Gastroesophageal sphincter (tissue), 4 donors: Measurements from ENCODE around the gene CNNM2. TPM values are rescaled to one million over a fixed set of nuclear protein-coding genes. Genes with fewer than 3 reads are reported as not detected.

Source experiments
- ATAC-seq: fragments of 150-250 bp; one replicate; pipeline ENCODE4 v1.9.1; 2016; ENCODE audit warnings: mild to moderate bottlenecking, moderate library complexity
- H3K27ac ChIP-seq, 4 donors: fragments of 200-600 bp; sonication (generic) in 3 of 4; 1 replicate in 3 of 4; 2 replicates in 1 of 4; pipeline ENCODE4 v1.5.1; 2016 to 2019
- H3K27me3 ChIP-seq: fragments of 200-600 bp; sonication (generic); one replicate; pipeline ENCODE4 v1.5.1; 2019
- H3K36me3 ChIP-seq, 2 donors: fragments of 200-600 bp; sonication (generic); one replicate each; pipeline ENCODE4 v1.5.1; 2019; ENCODE audit warnings: control low read depth in 1 of 2
- H3K4me1 ChIP-seq, 3 donors: fragments of 200-600 bp; sonication (generic); 1 replicate in 2 of 3; 2 replicates in 1 of 3; pipeline ENCODE4 v1.5.1; 2016 to 2019; ENCODE audit warnings: control low read depth in 2 of 3
- H3K4me3 ChIP-seq, 2 donors: fragments of 200-600 bp; sonication (generic); one replicate each; pipeline ENCODE4 v1.5.1; 2019; ENCODE audit warnings: mild to moderate bottlenecking in 1 of 2, moderate library complexity in 1 of 2
- H3K9me3 ChIP-seq, 3 donors: fragments of 200-600 bp; sonication (generic); one replicate each; pipeline ENCODE4 v1.5.1; 2017 to 2019; ENCODE audit warnings: control low read depth in 2 of 3
- CTCF ChIP-seq, 4 experiments: fragments of 200-600 bp in 2 of 4; fragments of 450-650 bp in 2 of 4; sonication (generic) in 1 of 4; IDR thresholded peaks; one replicate each; pipeline ENCODE4 v1.5.1; 2017 to 2019; ENCODE audit warnings: antibody characterized with exemption in 4 of 4, mild to moderate bottlenecking in 2 of 4, moderate library complexity in 2 of 4
- EP300 ChIP-seq: sonication (generic); formaldehyde crosslinking; IDR thresholded peaks from one replicate; pipeline ENCODE4 v1.6.1; 2017; ENCODE audit warnings: antibody characterized with exemption, mild to moderate bottlenecking
- POLR2A ChIP-seq, 2 donors: fragments of 450-650 bp; IDR thresholded peaks; one replicate each; pipeline ENCODE4 v1.6.1; 2017; ENCODE audit warnings: antibody characterized with exemption in 2 of 2, mild to moderate bottlenecking in 2 of 2, moderate library complexity in 1 of 2
- POLR2AphosphoS5 ChIP-seq: sonication (generic); formaldehyde crosslinking; IDR thresholded peaks from one replicate; pipeline ENCODE4 v1.6.1; 2017; ENCODE audit warnings: antibody characterized with exemption
- whole genome bisulfite sequencing, 2 donors: methylation state at CpG; one replicate each; pipeline ENCODE4 v1.1.5; 2018; ENCODE audit warnings: low coverage in 1 of 2; 5-methylcytosine and 5-hydroxymethylcytosine counted together
- total RNA-seq, 4 donors: library from RNA; depleted of rRNA; stranded (reverse); fragments of >200 nt; gene quantifications; one replicate each; pipeline ENCODE4 v1.1.0, GENCODE V29; 2016

Gene CNNM2
- total RNA-seq, 4 donors from 2014 or later, result 3.8 to 10.7 (median 7.5) TPM

- H3K4me1 ChIP-seq, result peaks cover 0 to 9% (median 3%) of the 10 kb centered on the region in 3 donors
- no peak overlapping the region for H3K4me3 ChIP-seq
- no peak for TF ChIP-seq POLR2A (IDR thresholded peaks at IDR 0.05)
- no peak for TF ChIP-seq CTCF (IDR thresholded peaks at IDR 0.05)
- no peak for TF ChIP-seq EP300
- TF ChIP-seq POLR2AphosphoS5, result no peak
- WGBS, 2 donors, result 40 to 42% methylated on average over 2 of the region's 2 CpGs
- H3K27ac ChIP-seq, result peak overlapping the region in 3 of 4 donors; percentile 16 to 41 (median 23)
- no peaks in the 10 kb centered on the region for H3K27me3 ChIP-seq
- no peaks in the 10 kb centered on the region for H3K9me3 ChIP-seq
- no peak for ATAC-seq
- peaks cover 10 to 76% of the 10 kb centered on the region in 2 donors for H3K36me3 ChIP-seq
Observed at GRCh38 chr10:103086261-103086660, 168.2 kb downstream of the CNNM2 start.

DNA sequence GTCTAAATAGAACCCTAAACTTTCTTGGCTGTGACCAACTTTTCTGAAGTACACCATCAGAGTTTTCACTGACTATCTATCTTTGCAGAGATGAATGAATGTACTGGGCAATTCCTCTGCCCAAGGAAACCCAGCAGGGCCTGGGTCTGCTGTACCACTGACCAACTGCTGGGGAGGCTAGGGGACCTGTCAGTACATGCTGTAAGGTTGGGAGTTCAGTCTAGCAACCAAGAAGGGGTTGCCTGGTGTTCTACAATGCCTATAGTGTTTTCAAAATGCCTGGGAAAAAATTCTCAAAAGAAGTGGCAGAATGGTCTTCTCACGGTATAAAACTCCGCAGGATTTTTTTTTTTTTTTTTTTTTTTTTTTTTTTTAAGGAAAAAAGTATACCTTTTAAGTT lies 168.7 kb downstream of the CNNM2 start:
- Histone ChIP-seq H3K27ac (peak overlapping the region in 3 of 4 donors; percentile 19 to 41 (median 23)), H3K9me3 (no peaks in the 10 kb centered on the region), H3K36me3 (peaks cover 10 to 79% of the 10 kb centered on the region in 2 donors), H3K4me3 (no peak overlapping the region), H3K27me3 (no peaks in the 10 kb centered on the region), H3K4me1 (peaks cover 0 to 9% (median 3%) of the 10 kb centered on the region in 3 donors)
- TF ChIP-seq EP300, result no peak
- no peak for TF ChIP-seq CTCF (IDR thresholded peaks at IDR 0.05)
- no peak for TF ChIP-seq POLR2A (IDR thresholded peaks at IDR 0.05)
- TF ChIP-seq POLR2AphosphoS5, result no peak
- no peak for ATAC-seq
- WGBS, 2 donors, result 23 to 100% methylated on average over 2 of the region's 2 CpGs

DNA sequence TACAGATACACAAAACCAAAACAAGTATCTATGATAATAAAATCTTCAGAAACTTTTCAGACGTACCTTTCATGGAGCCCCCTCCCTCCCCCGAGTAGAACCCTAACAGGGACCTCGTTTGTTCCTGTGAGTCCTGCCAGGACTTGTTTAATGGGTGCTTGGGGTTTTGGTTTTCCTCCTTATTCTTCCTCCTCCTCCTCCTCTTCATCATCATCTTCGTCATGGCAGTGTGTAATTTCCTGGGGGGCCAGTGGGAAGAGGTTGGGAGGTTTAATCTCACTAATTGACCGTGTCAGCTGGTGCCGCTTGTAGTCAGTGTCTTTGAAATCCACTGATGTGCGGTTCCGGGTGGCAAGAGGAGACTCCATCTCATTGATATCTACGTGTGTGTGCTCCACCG lies 171.4 kb downstream of the CNNM2 start:
- no peak for TF ChIP-seq POLR2AphosphoS5
- no peak for TF ChIP-seq EP300
- TF ChIP-seq CTCF (IDR thresholded peaks at IDR 0.05), result no peak
- TF ChIP-seq POLR2A (IDR thresholded peaks at IDR 0.05), result no peak
- no peak overlapping the region for H3K27ac ChIP-seq
- peaks cover 16 to 91% of the 10 kb centered on the region in 2 donors for H3K36me3 ChIP-seq
- H3K27me3 ChIP-seq, result no peaks in the 10 kb centered on the region
- H3K4me3 ChIP-seq, result no peak overlapping the region
- 72 to 90% methylated on average over 7 of the region's 10 CpGs for WGBS, 2 donors
- no peaks in the 10 kb centered on the region for H3K9me3 ChIP-seq
- peaks cover 0 to 9% (median 3%) of the 10 kb centered on the region in 3 donors for H3K4me1 ChIP-seq
- ATAC-seq, result no peak

DNA sequence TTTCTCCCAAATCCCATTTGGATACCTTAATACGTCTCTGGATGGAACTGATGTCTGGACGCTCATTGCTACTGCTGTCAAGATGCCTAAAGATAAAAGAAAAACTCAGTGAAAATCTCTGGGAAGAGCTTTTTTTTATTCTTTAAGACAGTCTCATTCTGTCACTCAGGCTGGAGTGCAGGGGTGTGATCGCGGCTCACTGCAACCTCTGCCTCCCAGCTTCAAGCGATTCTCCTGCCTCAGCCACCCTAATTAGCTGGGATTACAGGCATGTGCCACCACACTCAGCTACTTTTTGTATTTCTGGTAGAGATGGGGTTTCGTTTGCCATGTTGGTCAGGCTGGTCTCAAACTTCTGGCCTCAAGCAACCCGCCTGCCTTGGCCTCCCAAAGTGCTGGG lies 172.8 kb downstream of the CNNM2 start:
- Histone ChIP-seq H3K27ac (no peak overlapping the region), H3K4me3 (no peak overlapping the region), H3K36me3 (peaks cover 16 to 92% of the 10 kb centered on the region in 2 donors), H3K9me3 (no peaks in the 10 kb centered on the region), H3K27me3 (no peaks in the 10 kb centered on the region), H3K4me1 (peaks cover 0 to 9% (median 3%) of the 10 kb centered on the region in 3 donors)
- TF ChIP-seq CTCF (IDR thresholded peaks at IDR 0.05), result no peak
- ATAC-seq, result no peak
- 90 to 94% methylated on average over 5 to 7 of the region's 7 CpGs for WGBS, 2 donors

DNA sequence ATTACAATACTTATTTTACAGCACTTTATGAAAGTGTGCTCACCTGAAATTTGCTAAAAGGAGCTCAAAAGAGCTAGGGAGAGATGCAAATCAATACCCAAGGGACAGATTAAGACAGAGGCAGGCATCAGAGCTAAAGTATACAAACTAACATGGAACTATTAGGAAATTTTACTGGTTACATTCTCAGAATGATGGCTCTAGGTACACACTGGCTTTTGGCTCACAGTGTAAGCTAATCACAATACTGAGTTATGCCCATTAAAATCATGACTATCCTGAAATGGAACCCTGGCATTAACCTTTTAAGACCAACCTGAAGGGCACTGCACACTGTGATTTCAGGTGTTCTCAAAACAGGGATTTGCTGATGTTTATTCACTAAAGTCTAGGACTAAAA lies 176.9 kb downstream of the CNNM2 start:
- Histone ChIP-seq H3K4me3 (no peak overlapping the region), H3K36me3 (peaks cover 13 to 98% of the 10 kb centered on the region in 2 donors)

More for the DNA sequence above, 176.9 kb downstream of the CNNM2 start:
- Histone ChIP-seq H3K27me3 (no peaks in the 10 kb centered on the region), H3K4me1 (no peaks in the 10 kb centered on the region), H3K9me3 (no peaks in the 10 kb centered on the region), H3K27ac (no peak overlapping the region)
- TF ChIP-seq CTCF (IDR thresholded peaks at IDR 0.05) (no peak), EP300 (no peak), POLR2AphosphoS5 (no peak), POLR2A (IDR thresholded peaks at IDR 0.05) (no peak)
- no peak for ATAC-seq
